NCI-H2171 (cell line): ENCODE measurements around the gene BARX1.
"Not testable (repeated sequence)": the region's sequence is repeated elsewhere in the genome, so short reads cannot be mapped to it uniquely, and the experiment has no call there.

Source experiments
- DNase-seq: peaks from one replicate; lab custom pipeline; 2025; lab: John Stamatoyannopoulos, UW

The BARX1 gene

DNA sequence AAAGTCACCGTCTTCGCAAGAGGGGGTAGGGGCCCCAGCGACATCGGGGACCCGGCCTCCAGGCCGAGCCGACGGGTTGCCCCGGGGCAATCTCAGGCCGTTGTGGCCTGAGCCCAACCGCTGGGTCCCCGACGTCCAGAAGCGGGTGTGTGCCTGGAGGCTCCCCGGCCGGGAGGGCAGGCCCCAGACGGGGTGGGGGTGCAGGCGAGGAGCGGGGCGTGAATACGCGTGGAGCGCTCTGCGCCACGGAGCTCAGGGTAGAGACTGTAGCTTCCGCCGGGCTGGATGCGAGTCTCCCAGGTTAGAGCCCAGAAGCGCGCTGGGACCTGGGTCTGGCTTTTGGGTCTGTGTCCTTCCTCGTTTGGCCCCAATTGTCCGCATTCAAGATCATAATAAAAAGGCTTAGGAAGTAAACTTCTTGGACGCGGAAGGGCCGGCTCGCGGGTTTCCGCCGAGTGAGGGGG, 3.5 kb downstream of the BARX1 start:
- no peak for DNase-seq

DNA sequence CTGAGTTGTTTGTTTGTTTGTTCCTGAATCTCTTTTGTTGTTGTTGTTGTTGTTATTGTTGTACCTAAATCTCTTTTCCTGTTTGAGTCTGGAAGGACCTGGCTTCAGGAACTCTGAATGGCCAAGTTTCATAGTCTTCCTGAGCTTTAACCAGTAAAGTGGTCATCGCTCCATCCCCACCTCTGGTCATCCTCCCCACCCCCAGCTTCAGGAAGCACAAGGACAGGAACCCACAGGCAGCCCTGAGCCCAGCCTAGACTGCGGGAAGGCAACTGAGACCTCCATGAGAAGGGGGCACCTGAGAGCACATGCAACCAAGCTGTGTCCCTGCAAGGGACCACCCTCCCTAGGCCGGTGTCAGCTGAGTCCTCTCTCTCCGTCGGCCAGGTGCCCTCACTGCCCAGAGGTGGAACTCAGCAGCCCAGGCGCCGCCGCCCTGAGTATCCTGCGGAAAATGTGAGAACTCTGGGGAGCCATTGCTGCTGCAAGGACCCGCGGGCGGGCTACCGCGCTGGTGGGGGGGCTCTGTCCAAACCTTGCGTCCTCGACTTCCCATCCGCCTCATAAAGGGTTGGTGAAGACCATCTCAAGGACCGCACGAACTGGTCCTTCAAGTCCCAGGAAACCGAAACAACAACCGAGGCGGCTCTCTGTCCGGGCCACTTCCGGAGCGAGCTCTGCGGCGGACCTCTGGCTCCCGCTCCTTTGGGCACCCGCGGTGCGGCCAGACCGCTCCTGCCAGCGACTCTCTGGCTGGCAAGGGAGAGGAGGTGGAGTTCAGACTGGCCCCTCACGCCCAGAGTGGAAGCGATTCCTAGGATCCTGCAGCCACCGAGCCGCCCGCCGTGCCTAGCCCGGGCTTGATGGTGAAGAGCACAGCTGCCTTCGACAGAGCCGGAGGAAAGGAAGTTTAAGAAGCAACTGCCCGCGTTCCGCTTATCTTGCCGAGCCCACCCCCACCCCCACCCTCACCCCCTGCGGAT, 4.2 kb downstream of the BARX1 start:
- DNase-seq = no peak

DNA sequence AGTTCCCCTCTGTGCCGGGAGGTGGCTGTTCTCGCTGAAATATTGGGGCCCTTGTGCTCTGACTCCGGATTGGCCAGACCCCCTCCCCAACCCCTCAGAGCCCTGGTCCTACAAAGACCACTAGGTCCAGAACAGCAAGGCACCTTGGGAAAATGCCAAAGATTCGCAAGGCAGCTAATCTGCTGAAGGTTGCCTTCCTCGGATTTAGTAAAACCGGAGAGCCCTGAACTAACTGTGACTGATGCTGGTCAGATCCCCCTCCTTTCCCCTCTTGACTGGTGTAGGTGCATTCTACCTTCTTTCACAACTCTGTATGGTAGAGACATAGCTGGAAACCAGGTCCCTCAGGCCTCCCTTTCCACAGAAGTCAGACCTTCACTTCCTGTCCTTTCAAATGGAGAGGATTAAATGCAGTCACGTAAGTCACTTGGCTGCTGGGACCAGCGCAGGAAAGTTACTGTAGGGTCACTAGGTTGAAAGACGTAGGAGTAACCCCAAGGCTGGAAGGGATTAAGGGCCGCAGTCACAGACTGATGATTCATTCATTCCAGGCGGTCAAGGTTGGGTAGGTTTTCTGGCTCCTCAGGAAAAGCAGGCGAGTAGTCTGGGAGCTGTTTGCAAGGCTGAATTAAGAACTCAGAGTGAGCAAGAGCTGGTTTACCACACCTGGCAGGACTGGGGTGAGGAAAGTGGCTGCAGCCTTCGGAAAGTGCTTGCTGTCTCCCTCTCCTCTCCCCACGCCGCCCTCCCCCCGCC, 5.3 kb downstream of the BARX1 start:
- no peak for DNase-seq

DNA sequence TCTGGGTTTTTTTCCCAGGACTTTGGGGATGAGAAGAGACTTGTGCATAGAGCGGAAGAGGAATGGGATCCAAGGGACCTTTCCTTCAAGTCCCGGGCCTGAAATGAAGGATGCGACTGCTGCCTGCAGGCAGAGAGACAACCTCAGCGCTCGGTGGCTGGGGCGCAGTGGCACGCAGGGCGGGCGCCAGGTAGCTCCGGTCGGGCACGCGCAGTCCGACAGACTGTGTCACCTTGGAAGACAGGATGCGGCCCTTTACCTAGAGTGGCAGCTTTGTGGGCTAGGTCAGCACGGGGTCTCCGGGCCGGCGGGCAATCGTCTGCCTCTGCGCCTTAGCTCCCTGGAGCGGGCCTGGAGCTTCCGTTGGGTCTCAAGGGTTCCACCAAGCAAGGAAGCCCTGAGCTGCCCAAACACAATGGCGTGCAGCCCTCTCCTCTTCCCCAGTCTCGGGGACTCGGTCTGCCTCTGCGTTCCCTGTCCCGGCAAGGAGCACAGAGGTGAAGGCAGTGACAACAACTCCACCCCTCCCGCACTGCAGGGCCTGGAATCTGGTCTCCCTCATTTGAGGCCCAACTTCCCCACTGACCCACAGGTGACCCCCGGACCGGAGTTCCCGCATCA, 6.0 kb downstream of the BARX1 start:
- no peak for DNase-seq

DNA sequence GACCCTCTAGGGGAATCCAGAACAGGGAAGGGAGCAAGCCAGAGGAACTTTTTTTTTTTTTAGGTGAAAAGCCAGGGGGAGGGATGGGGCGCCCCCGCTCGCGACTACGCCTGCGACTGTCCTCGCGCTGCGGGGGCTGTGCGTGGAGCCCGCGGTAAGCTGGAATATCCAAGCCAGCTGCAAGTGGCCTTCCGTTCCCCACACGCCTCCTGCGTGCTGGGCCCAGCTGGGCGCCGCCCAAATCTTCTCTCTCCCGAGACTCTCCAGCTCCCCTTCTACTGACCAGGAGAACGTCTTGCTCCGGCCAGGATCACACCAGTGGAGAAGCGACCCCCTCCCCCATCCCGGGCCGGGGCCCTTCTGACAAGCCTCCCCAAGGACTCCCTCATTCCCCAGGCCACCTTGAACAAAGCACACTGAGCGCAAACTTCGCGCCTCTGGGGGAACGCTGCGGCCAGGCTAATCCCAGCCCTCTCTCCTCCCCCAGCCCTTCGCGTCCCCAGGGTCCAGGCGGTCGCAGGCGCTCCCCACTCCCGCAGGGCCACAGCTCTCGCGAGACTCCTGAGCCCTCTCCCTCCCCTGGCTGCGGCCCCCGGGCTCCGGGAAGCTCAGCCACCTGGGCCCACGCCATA, 6.6 kb downstream of the BARX1 start:
- DNase-seq = no peak

DNA sequence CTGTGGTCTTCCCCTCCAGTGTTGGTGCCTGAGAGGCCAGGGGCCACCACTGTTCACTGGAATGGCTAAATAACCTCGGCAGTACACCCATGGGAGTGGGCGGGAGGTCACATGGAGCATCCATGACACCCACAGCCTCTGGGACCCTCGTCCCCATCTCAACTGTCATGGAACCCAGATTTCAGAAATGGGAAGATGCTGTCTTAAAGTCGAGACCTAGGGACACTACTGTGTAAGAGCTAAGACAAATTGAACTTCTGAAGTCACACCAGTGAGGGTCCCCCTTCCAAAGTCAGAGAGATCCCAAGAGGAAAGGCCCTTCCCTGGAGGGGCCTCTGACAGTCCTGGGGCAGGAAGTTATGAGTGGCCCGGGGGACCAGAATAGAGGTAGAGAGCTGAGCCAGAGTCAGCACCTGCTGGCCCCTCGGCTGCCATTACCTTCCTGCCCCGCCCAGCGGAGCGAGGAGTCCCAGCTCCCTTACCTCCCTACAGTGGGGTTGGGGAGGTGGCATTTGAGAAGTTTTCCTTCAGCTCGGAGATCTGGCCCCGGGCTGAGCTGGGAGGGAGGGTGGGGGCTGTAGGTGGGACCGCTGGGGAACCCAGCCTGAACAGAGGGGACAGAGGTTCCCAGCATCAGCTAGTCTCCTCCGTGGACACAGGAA, 7.6 kb downstream of the BARX1 start:
- DNase-seq = no peak

DNA sequence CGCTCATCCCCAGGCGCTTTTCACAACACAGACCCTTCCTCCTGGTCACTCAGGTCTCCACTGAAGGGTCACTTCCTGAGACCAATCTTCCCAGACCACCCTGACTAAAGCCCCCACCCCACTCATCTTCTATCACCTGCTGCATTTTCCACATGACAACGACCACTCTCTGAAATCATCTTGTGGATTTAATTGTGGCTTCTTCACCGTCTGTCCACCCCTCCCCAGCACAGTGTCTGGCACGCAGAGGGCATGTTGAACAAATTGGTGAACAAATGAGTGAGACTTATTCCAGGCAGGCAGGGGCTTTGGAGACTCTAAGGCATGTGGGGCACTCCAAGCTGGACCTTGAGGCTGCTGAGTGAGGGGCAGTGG, 8.8 kb downstream of the BARX1 start:
- DNase-seq = no peak

DNA sequence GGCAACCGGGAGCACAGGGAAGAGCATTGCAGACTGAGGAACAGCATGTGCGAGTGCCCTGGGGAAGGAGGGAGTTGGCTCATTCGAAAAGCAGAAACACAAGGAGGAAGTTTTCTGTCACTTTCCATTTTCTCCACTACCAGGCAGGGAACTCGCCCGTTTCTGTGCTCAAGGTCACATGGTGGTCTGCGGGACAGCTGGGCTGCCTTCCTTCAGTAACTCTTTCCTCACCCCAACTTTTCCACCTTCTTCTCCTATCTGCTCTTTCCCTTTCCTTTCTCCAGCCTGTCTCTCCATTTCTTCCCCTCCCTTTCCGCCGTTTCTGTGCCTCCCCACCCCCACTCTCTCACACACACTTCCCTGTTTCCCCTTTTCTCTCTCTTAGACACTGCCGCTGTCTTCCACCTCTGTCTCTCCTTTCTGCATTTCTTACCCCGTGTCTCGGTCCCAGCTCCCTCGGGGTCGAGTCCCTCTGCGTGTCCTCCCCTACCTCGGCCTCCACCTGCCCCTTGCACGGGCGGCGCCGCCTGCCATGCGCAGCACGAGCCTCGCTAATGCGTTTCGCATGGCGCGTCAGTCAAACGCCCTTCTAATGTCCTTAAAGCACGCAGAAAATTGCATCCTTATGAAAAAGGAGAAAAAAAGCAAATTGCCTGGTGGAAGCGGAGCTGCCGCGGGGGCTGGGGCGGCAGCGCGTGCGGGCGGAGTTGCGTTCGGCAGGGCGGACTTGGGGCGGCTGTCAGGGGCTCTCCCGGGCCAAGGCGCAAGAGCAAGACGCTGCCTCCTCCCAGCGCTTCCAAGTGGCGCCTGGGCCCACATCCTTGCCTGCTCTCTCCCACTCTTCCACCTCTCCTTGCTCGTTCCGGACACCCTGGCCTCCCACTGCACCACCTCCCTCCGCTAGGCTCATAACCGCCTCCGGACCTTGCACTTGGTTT, 9.5 kb downstream of the BARX1 start:
- DNase-seq = no peak

DNA sequence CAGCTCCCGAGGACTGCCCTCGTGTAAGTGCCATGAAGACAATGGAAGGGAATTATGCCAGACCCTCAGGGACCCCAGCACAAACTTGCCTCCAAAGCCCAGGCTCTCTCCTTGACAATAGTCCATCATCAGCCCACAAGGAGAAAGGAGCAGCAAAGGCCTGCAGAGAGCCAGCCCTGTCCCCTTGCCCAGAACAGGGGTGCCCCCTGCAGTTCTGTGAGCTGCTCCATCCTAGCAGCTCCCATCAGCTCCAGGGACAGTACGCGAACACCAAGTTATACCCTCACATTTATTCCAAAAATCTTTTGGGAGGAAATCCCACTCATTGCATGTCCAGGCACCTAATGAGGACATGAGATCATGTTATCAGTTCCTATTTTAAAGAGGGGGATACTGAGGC, 11.1 kb downstream of the BARX1 start:
- DNase-seq = no peak

DNA sequence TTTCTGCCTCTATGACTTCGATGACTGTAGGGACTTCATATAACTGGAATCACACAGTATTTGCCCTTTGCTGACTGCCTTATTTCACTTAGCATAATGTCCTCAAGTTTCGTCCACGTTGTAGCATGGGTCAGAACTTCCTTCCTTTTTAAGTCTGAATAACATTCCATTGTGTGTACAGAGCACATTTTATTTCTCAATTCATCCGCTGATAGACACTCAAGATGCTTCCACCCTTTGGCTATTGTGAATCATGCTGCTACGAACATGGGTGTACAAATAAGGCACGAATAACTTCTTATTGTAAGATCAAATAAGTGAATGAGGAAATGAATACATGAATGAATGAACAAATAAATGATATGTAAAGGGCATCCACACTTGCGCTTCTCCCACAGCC, 13.0 kb downstream of the BARX1 start:
- DNase-seq = no peak

DNA sequence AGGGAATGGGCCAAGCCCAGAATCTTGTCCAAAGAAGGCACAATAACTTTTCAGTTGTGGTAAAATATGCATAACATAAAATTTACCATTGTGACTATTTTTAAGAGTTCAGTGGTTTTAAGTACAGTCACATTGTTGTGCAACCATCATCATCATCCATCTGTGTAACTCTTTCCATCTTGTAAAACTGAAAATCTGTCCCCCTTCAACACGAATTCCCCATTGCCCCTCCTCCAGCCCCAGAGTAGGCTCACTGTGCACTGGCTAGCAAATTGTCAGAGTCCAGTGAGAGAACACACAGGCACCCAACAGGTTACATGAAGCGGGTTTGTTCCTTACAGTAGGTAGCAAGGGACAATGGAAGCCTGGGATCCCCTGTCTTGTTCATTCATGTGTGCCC, 13.7 kb downstream of the BARX1 start:
- DNase-seq = no peak

DNA sequence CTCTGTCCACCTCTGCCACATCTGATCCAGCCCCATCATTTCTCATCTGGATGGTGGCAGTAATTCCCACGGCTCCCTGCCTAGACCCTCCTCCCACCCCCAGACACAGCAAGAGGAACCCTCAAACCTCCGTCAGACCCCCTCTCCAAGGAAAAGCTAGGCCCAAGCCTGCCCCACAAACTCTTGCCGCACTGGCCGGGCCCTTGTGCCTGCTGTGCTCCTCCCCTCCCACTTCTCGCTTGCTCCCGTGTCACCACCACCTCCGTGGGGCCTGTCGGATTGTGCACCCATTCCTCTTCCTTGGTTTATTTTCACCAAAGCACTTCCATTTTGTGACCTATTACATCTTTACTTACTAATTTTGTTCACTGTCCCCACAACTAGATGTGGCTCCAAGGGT, 14.2 kb downstream of the BARX1 start:
- no peak for DNase-seq

DNA sequence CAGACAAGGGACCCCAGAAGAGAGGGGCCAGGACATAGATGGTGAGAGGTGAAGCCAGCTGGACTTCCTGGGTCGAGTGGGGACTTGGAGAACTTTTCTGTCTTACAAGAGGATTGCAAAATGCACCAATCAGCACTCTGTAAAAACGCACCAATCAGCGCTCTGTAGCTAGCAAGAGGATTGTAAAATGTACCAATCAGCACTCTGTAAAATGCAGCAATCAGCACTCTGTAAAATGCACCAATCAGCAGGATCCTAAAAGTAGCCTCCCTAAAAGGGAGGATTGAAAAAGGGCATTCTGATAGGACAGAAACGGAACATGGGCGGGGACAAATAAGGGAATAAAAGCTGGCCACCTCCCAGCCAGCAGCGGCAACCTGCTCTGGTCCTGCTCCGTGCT, 15.6 kb downstream of the BARX1 start:
- DNase-seq = not testable (repeated sequence)

DNA sequence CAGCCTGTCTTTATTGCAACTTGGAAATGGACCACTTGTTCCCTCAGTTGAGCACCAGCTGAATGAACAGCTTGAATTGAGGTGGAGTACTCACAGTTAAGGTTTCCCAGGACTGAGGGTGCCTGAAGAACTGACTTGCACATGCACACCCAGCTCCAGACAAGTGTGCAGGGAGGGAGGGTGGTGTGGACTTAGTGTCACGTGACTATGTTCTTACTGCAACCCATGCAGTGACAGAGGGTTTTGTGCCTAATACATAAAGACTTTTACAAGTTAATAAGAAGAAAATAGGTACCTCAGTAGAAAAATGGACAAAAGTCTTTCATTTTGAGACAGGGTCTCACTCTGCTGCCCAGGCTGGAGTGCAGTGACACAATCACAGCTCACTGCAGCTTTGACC, 18.0 kb downstream of the BARX1 start:
- DNase-seq = no peak

DNA sequence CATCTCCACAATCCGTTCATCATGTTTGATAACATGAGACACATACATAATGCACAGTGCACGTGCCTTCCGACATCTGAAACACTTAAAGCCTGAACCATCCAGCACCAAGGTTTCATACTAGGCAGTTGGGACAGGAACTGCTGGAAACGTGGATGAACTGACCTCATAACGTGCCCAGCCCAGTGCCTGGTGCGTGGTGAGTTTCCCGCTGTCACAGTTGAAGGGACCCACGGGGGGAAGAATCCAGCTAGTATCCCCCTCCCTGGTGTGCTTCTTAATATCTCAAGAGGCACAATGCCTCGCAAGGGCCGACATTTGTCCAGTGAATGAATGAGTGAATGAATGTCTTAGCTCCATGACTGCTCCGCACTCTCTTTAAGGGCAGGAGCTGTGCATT, 23.2 kb downstream of the BARX1 start:
- no peak for DNase-seq

DNA sequence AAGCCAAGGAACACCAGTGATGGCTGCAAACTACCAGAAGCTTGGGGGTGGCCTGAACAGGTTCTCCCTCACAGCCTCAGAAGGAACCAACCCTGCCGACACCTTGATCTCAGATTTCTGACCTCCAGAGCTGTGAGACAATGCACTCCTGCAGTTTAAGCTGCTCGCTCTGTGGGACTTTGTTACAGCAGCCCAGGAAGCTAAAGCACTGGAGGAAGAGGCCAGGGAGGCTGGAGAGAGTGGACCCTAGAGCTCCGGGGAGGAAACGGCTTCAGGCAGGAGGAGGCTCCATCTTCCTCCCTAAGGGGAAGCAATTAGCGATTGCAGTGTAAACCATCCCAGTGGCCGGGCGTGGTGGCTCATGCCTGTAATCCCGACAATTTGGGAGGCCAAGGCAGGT, 25.1 kb downstream of the BARX1 start:
- DNase-seq = no peak

DNA sequence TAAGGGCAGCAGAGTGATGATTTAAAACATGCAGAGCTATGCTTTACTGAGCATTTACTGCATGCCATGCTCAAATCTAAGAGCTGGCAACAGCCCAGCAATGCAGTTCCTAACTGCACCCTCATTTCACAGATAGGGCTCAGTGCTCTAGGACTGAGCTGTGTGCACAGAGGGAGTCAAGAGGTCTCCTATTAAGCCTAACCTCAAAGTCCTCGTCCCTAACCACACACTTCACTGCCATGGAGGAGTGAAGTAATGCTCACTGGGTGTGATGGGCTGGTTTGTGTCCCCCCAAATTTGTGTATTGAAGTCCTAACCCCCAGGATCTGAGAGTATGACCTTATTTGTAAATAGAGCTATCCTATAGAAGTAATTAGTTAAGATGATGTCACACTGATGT, 25.9 kb downstream of the BARX1 start:
- DNase-seq = no peak

DNA sequence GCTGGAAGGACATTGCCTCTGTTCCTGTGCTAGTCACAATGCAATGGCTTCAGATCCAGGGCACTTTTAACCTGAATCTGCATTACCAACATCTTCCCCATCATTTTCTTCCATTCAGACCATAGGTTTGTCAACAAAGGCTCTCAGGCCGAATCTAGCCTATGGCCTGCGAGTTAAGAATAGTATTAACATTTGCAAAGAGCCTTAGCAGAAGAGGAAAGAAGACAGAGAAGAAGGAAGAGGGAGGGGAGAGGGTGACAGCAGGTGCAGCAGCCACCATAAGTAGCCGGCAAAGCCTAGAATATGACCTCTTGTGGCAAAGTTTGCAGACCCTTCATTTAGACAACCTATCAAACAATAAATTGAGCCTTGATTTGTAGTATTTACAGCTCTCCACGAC, 32.6 kb downstream of the BARX1 start:
- DNase-seq = no peak

DNA sequence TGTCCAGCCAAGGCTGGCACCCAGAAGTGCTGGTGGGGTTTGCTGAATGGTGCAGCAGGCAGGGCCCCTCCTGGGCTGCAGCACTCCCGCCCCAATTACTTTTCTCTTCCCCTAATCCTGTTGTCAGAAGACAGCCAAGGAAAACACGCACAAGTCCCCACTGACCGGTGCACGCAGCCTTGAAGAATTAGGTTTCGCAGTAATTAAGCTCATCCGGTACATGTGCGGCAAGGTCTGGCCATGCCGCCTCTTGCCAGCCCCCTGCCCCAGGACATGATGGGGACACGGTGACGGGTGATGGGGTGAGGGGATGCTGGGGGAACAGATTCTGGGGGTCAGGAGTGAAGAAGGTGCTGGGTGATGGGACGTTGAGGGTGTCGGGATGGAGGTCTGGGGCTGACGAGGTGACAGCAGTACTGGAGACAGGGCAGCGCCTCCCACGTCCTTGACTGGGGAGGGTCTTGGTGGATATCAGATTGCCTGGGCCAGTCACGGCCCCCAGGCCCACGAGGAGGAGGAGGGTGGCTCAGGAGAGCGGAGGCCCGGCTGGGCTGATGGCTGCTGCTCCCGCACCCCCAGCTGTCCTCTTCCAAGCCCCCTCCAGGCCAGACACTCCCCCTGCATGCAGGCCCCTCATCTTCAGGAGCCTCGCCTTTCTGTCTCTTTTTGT, 34.9 kb downstream of the BARX1 start:
- DNase-seq = no peak

DNA sequence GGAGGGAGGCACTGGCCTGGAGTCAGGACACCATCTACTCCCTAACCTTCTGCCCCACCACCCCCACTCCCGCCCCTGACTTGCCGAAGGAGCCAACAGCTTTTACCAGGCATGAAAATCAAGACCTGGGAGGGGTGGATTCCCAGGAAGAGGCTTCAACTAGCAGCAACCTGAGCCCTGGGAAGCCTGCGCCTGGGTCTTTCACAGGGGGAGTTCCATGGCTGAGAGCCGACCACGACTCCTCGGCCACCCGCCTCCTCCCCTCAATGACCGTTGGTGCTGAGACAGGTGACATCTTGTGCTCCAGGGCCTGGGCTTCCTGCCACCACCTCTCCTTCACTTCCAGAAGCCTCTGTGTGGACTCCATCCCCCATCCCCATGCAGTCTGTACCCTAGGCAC, 37.1 kb downstream of the BARX1 start:
- DNase-seq = no peak
